ENCODE measurements around the gene C19orf73.
A peak's percentile ranks its signal among the peaks of the same experiment; 100 is the strongest.
"Not testable (repeated sequence)": the region's sequence is repeated elsewhere in the genome, so short reads cannot be mapped to it uniquely, and the experiment has no call there.

Gene C19orf73

GRCh38 chr19:49127674-49128544, 9.0 kb upstream of the C19orf73 start:
- Histone ChIP-seq H3K4me3 (ENCODE audit: low read depth, low read length) (peak overlapping the region; percentile 85), H3K9ac (ENCODE audit: low read depth, low read length) (no peak overlapping the region), H3K27me3 (ENCODE audit: control insufficient read depth, insufficient read depth, low read length) (no peaks in the 10 kb centered on the region), H3K4me1 (ENCODE audit: control insufficient read depth, insufficient read depth, low read length) (peaks cover 10% of the 10 kb centered on the region), H3K36me3 (ENCODE audit: control insufficient read depth, insufficient read depth, low read length) (no peaks in the 10 kb centered on the region), H3K9me3 (ENCODE audit: control insufficient read depth, insufficient read depth, low read length) (no peaks in the 10 kb centered on the region)

DNA sequence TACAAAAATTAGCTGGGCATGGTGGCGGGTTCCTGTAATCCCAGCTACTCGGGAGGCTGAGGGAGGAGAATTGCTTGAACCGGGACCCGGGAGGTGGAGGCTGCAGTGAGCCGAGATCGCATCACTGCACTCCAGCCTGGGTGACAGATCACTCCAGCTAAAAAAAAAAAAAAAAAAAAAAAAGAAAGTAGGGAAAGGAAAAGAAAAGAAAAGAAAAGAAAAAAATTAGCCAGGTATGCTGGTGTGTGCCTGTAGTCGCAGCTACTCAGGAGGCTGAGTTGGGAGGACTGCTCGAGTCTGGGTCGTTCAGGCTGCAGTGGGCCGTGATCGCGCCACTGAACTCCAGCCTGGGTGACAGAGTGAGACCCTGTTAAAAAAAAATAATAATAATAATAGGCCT, 8.3 kb upstream of the C19orf73 start:
- not testable (repeated sequence) for H3K4me1 ChIP-seq (ENCODE audit: control insufficient read depth, insufficient read depth, low read length)

GRCh38 chr19:49126575-49126974, 7.6 kb upstream of the C19orf73 start:
- H3K36me3 ChIP-seq (ENCODE audit: control insufficient read depth, insufficient read depth, low read length) = no peaks in the 10 kb centered on the region
- no peak overlapping the region for H3K9ac ChIP-seq (ENCODE audit: low read depth, low read length)
- H3K27me3 ChIP-seq (ENCODE audit: control insufficient read depth, insufficient read depth, low read length) = peaks cover 4% of the 10 kb centered on the region
- H3K9me3 ChIP-seq (ENCODE audit: control insufficient read depth, insufficient read depth, low read length) = no peaks in the 10 kb centered on the region
- peaks cover 6% of the 10 kb centered on the region for H3K4me1 ChIP-seq (ENCODE audit: control insufficient read depth, insufficient read depth, low read length)
- H3K4me3 ChIP-seq (ENCODE audit: low read depth, low read length) = no peak overlapping the region

More for the DNA sequence above, 8.3 kb upstream of the C19orf73 start:
- H3K9ac ChIP-seq (ENCODE audit: low read depth, low read length); H3K36me3 ChIP-seq (ENCODE audit: control insufficient read depth, insufficient read depth, low read length); H3K27me3 ChIP-seq (ENCODE audit: control insufficient read depth, insufficient read depth, low read length); H3K9me3 ChIP-seq (ENCODE audit: control insufficient read depth, insufficient read depth, low read length): not testable (repeated sequence)
- H3K4me3 ChIP-seq (ENCODE audit: low read depth, low read length) = peak overlapping the region; percentile 56

- H3K36me3 ChIP-seq (ENCODE audit: control insufficient read depth, insufficient read depth, low read length) = no peaks in the 10 kb centered on the region
- H3K9me3 ChIP-seq (ENCODE audit: control insufficient read depth, insufficient read depth, low read length) = no peaks in the 10 kb centered on the region
- peak overlapping the region; percentile 43 for H3K4me3 ChIP-seq (ENCODE audit: low read depth, low read length)
- no peak overlapping the region for H3K9ac ChIP-seq (ENCODE audit: low read depth, low read length)
- H3K27me3 ChIP-seq (ENCODE audit: control insufficient read depth, insufficient read depth, low read length) = peaks cover 14% of the 10 kb centered on the region
- peaks cover 6% of the 10 kb centered on the region for H3K4me1 ChIP-seq (ENCODE audit: control insufficient read depth, insufficient read depth, low read length)
These were observed 6.2 kb upstream of the C19orf73 start for GRCh38 chr19:49125025-49125731.

- H3K27me3 ChIP-seq (ENCODE audit: control insufficient read depth, insufficient read depth, low read length) = peaks cover 19% of the 10 kb centered on the region
- not testable (repeated sequence) for H3K4me1 ChIP-seq (ENCODE audit: control insufficient read depth, insufficient read depth, low read length); H3K9me3 ChIP-seq (ENCODE audit: control insufficient read depth, insufficient read depth, low read length); H3K4me3 ChIP-seq (ENCODE audit: low read depth, low read length); H3K9ac ChIP-seq (ENCODE audit: low read depth, low read length); H3K36me3 ChIP-seq (ENCODE audit: control insufficient read depth, insufficient read depth, low read length)
These were observed 4.3 kb upstream of the C19orf73 start for GRCh38 chr19:49123285-49123684.

DNA sequence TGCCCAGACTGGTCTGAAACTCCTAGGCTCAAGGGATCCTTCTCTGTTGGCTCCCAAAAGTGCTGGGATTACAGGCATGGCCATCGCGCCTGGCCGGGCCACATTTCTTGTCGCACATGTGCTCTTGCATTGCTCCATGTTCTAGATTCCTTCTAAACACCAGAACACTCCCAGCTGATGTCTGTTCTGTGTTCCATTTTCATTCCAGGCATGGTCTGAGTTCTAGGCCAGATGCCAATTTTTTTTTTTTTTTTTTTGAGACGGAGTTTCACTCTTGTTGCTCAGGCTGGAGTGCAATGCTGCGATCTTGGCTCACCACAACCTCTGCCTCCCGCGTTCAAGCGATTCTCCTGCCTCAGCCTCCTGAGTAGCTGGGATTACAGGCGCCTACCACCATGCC, 2.9 kb upstream of the C19orf73 start:
- H3K36me3 ChIP-seq (ENCODE audit: control insufficient read depth, insufficient read depth, low read length); H3K9me3 ChIP-seq (ENCODE audit: control insufficient read depth, insufficient read depth, low read length); H3K4me1 ChIP-seq (ENCODE audit: control insufficient read depth, insufficient read depth, low read length); H3K4me3 ChIP-seq (ENCODE audit: low read depth, low read length); H3K9ac ChIP-seq (ENCODE audit: low read depth, low read length): not testable (repeated sequence)
- H3K27me3 ChIP-seq (ENCODE audit: control insufficient read depth, insufficient read depth, low read length) = peaks cover 19% of the 10 kb centered on the region

DNA sequence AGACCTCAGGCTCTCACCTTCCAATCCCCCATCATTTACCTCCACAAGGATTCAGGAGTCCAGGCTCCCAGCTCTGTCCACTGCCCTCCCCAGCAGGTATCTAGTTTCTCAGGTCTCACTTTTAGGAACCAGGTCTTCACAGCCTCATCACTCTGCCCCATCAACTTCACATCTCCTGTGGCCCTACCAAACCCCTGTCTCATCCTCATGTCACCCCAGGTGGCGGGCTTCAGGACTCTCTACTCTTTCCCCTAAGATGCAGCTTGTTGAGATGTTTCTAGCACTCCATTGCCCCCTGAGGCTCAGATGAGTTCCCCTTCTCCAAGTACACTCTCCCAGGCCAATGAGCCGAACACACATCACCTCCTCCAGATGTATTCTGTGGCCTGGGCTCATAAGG, 1.9 kb upstream of the C19orf73 start:
- Histone ChIP-seq H3K9me3 (ENCODE audit: control insufficient read depth, insufficient read depth, low read length) (no peaks in the 10 kb centered on the region), H3K36me3 (ENCODE audit: control insufficient read depth, insufficient read depth, low read length) (no peaks in the 10 kb centered on the region), H3K4me1 (ENCODE audit: control insufficient read depth, insufficient read depth, low read length) (peaks cover 2% of the 10 kb centered on the region), H3K27me3 (ENCODE audit: control insufficient read depth, insufficient read depth, low read length) (peaks cover 19% of the 10 kb centered on the region), H3K4me3 (ENCODE audit: low read depth, low read length) (peak overlapping the region; percentile 58), H3K9ac (ENCODE audit: low read depth, low read length) (no peak overlapping the region)

- Histone ChIP-seq H3K4me1 (ENCODE audit: control insufficient read depth, insufficient read depth, low read length) (peaks cover 2% of the 10 kb centered on the region), H3K27me3 (ENCODE audit: control insufficient read depth, insufficient read depth, low read length) (peaks cover 21% of the 10 kb centered on the region), H3K9me3 (ENCODE audit: control insufficient read depth, insufficient read depth, low read length) (no peaks in the 10 kb centered on the region), H3K36me3 (ENCODE audit: control insufficient read depth, insufficient read depth, low read length) (no peaks in the 10 kb centered on the region), H3K9ac (ENCODE audit: low read depth, low read length) (no peak overlapping the region), H3K4me3 (ENCODE audit: low read depth, low read length) (peak overlapping the region; percentile 58)
These were observed 1.4 kb upstream of the C19orf73 start for GRCh38 chr19:49120325-49120683.

DNA sequence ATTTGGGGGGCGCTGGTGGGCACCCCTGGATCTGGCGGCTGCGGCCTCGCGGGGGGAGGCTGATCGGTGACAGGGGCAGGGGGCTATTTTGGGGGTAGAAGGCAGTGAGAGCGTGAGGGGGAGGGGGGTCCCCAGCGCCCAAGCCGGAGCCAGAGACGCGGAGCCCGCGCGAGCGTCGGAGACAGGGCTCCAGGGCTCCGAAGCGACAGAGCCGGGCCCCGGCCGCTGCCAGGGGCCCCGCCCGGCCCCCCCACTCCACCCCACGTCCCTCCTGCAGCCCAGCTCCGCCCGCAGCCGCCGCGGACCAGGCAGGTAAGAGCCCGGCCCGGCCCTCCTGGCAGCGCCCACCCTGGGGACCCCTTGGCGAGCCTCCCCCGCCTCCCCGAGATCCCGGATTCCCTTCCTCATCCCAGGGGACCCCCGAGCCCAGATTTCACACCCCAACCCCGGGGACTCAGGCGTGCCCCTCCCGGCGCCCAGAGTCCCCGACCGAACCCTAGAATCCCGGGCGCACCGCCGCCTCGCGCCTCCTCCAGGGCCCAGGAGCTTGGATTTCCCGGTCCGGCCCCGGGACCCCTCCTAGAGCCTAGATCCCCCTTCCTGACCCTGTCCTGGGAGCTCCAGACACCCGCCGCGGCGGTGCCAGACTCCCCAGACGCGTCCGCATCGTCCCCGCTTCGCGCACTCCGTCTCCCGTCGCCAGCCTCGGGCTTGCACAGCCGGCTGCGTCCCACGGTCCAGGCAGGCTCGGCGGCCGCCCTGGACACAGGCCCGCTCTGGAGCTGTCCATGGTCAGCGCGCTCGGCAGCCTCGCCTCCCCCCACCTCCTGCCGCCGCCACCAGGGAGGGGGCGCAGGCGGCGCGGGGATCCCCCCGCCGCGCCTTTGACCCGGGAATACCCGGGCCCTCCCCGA, 725 bp upstream of the C19orf73 start, which contains the start of gene PPFIA3:
PPFIA3 (plus strand) TSS at position 134 of the 914 bp plus-strand sequence. CDS start 8,330 bp downstream, outside the sequence.
- H3K4me3 ChIP-seq (ENCODE audit: low read depth, low read length) = peak within 1 kb of the TSS; percentile 82
- no peaks in the 10 kb centered on the region for H3K9me3 ChIP-seq (ENCODE audit: control insufficient read depth, insufficient read depth, low read length)
- no peaks in the 10 kb centered on the region for H3K4me1 ChIP-seq (ENCODE audit: control insufficient read depth, insufficient read depth, low read length)
- peak within 1 kb of the TSS; percentile 28 for H3K9ac ChIP-seq (ENCODE audit: low read depth, low read length)
- no peaks in the 10 kb centered on the region for H3K36me3 ChIP-seq (ENCODE audit: control insufficient read depth, insufficient read depth, low read length)
- peaks cover 24% of the 10 kb centered on the region for H3K27me3 ChIP-seq (ENCODE audit: control insufficient read depth, insufficient read depth, low read length)

DNA sequence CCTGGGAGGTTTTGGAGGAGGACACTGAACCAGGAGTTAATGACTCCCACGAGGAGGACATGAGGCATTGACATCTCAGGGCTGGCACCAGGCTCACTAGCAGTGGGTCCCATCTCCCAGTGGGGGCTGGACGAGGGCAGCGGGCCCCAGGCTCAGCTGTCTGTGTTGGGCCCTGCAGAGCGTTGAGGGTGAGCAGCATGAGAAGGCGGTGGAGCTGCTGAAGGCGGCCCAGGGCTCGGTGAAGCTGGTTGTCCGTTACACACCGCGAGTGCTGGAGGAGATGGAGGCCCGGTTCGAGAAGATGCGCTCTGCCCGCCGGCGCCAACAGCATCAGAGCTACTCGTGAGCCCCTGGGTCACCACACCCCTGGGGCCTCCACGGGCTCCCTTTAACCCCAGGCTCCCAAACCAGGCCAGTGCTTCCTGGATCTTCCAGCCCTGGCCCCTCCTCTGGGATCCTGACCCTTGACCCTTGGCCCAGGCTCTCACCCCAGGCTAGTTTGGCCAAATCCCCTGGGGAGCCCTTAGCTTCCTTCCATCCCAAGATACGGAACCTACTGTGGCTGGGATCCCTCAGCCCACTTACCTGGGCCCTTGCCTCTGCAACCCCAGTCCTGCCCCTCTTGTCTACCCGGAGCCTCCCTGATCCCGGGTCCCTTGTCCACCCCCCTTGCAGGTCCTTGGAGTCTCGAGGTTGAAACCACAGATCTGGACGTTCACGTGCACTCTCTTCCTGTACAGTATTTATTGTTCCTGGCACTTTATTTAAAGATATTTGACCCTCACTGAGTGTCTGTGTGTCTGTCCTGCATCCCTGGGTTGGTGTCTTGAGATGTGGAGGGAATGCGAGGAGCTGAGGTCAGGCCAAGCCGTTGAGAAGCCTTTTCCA, 1.0 kb downstream of the C19orf73 start:
- Histone ChIP-seq H3K9me3 (ENCODE audit: control insufficient read depth, insufficient read depth, low read length) (no peaks in the 10 kb centered on the region), H3K9ac (ENCODE audit: low read depth, low read length) (peak overlapping the region; percentile 28), H3K36me3 (ENCODE audit: control insufficient read depth, insufficient read depth, low read length) (no peaks in the 10 kb centered on the region), H3K4me1 (ENCODE audit: control insufficient read depth, insufficient read depth, low read length) (no peaks in the 10 kb centered on the region), H3K4me3 (ENCODE audit: low read depth, low read length) (peak overlapping the region; percentile 82), H3K27me3 (ENCODE audit: control insufficient read depth, insufficient read depth, low read length) (peaks cover 24% of the 10 kb centered on the region)

DNA sequence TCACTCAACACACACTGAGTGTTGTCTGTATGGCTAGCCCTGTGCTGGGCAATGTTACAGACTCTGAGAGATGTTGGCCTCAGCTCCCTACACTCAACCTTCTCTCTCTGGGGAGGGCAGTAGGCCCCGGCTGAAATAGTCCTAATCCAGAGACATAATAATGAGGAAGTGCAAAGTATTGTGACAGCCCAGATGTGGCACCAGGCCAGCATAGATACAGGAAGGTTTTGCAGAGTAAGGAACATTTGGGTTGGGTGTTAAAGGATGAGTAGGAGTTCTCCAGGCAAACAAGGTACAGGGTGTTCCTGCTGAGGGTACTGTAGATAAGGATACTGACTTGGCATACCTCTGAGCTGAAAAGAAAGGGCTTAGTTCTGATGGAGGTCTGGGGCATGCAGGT, 2.4 kb downstream of the C19orf73 start:
- H3K27me3 ChIP-seq (ENCODE audit: control insufficient read depth, insufficient read depth, low read length) = peaks cover 20% of the 10 kb centered on the region
- no peaks in the 10 kb centered on the region for H3K36me3 ChIP-seq (ENCODE audit: control insufficient read depth, insufficient read depth, low read length)
- no peaks in the 10 kb centered on the region for H3K9me3 ChIP-seq (ENCODE audit: control insufficient read depth, insufficient read depth, low read length)
- H3K4me1 ChIP-seq (ENCODE audit: control insufficient read depth, insufficient read depth, low read length) = no peaks in the 10 kb centered on the region
- no peak overlapping the region for H3K4me3 ChIP-seq (ENCODE audit: low read depth, low read length)
- H3K9ac ChIP-seq (ENCODE audit: low read depth, low read length) = no peak overlapping the region
